Anterior cingulate cortex (tissue), 58 donors: ENCODE measurements around the gene OSBPL10.

Experiments
- DNase-seq, 58 donors: peaks; one replicate each; lab custom pipeline; 2025; lab: John Stamatoyannopoulos, UW

OSBPL10 gene

DNA sequence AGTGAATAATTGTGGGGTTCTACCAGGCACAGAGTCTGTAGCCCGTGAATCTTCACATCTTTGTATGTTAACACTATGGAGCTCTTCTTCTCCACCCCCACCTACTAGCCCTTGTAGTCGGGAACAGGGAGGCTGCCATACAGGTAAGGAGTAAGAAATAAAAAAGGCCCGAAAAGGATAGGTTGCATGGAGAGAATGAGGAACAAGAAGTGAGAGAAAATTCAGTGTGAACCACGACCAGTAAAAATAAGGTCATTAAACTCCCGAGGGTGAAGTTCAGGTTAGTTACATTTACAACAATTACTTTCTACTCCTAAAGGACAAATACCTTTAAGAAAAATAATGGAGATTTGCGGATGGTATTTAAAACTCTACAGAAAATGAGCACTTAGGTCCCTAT is 53.3 kb downstream of the OSBPL10 start:
- no peak for DNase-seq

- DNase-seq: no peak
These were observed 54.5 kb downstream of the OSBPL10 start for GRCh38 chr3:31926543-31926942.

DNA sequence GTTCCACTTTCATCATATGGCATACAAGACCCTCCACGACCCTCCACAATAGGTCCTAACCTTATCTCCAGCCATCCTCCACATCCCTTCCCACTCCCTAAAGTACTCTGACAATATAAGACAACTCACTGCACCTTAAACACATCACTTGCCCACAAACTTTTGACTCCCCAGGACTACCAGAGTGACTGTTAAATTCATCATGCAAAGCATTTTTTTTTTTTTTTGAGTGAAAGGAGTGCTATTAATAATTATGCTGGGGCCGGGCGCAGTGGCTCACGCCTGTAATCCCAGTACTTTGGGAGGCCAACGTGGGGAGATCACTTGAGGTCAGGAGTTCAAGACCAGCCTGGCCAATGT is 55.8 kb downstream of the OSBPL10 start:
- DNase-seq: no peak

DNA sequence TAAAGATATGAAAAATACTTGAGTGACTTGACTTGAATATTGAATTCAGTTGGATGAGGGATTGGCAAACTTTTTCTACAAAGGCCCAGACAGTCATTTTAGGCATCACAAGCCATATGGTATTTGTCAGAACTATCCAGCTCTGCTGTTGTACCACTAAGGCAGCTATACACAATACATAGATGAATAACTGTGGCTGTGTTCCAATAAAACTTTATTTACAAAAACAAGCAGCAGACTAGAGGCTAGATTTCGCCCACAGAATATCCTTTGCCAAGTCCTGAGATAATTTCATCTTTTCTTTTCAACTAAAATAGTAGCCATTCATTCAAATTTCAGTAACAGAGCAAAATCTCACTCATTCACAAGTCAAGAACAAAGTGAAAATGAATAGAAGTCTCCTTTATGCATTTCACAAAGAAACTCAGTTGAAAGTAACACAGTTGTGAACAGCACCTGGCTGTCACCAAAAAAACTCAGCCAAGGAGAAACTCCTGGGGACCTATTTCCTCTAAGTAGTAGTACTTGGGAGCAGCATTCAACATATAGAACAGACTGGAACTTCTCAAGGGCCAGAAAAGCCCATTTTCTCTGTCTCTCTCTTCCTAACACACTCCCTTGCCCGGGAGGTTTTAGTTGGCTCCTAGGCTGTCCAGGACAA is 56.3 kb downstream of the OSBPL10 start:
- no peak for DNase-seq

GRCh38 chr3:31922962-31923361 is 58.1 kb downstream of the OSBPL10 start:
- no peak for DNase-seq

- no peak for DNase-seq
These were observed 59.2 kb downstream of the OSBPL10 start for GRCh38 chr3:31921837-31922236.

DNA sequence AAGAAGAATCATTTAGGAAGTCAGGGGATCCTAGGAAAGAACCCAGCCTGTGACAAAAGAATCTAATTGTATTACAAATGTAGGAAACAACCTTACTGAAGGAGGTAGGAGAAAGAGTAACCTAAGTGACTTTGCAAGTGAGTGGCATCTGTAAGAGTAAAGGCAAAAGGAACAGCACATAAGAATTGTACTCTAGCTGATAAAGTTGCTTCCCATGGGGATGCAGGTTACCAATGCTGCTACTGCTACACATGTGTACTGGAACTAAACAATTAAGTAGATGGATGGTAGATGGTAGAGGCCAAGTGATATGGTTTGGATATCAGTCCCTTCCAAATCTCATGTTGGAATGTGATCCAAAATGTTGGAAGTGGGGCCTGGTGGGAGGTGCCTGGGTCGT is 60.8 kb downstream of the OSBPL10 start:
- no peak for DNase-seq

DNA sequence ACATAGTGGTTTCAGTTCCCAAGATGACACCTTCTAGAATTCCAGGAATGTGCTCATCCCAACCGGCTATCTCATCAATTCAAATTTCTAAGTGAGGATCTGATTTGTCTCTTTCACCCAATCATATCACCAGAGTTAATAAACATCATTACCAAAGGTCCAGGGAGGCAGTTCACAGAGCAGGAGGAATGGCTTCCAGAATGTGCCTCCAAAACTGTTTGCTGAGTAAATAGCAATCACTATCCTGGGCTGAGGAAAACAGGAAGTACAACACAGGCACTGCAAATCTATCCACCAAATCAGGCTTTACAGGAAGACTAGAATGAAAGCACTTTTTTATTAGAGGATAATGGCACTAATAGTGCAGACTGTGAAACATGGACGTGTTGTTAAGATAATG is 61.5 kb downstream of the OSBPL10 start:
- DNase-seq: no peak

DNA sequence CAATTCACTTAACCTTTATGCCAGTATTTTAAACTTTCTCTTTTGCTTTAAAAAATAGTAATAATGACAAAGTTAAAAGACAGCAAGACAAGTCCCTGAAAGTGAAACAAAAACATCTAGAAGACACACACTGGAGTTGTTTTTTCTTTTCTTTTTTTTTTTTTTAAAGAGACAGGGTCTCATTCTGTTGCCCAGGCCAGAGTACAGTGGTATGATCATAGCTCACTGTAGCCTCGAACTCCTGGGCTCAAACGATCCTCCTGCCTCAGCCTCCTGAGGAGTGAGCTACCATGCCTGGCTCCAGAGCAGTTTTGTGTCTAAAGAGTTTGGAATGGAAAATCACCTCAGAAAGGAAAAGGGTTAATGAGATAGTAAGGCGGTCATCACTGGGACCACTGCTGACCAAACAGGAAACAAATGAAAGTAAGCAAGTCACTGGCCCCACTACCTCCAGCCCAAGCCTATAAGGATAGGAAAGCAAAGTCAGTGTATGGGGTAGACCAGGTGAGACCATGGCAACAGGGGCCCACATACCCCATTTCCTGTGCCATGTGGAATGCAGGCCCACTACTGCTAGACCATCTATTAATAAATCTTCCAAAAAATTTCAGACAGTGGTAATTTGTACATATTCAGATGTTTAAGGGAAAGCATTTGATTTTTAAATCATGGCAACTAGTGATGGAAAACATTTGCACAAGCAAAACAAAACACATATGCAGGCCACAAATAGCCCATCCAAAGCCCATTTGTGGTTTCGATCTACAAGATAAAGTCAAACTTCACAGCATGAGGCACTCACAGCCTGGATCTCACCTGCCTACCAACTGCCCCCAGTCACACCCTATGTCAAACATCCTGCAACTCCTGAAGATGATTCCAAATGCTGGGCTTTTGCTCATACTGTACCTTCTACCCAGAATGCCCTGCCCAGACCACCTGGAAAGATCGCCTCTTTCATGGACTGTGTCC is 62.6 kb downstream of the OSBPL10 start:
- DNase-seq: no peak

GRCh38 chr3:31917303-31918005 is 63.6 kb downstream of the OSBPL10 start:
- no peak for DNase-seq

DNA sequence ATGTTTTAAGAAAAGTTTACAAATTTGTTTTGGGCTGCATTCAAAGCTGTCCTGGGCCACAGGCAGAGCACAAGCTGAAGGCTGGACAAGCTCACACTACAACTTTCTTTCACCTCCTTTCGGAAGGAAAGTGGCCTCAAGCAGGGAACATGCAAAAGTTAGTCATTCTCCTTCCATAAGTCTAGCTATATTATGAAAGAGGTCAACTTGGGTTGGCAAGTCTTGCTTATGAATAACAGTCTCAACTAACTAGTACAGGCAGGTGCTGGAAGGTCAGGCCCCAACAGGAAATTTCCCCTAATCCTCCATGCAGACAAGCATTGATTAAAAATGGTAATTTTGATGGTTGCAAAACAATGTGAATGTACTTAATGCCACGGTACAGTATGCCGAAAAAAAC is 69.4 kb downstream of the OSBPL10 start:
- DNase-seq: no peak

DNA sequence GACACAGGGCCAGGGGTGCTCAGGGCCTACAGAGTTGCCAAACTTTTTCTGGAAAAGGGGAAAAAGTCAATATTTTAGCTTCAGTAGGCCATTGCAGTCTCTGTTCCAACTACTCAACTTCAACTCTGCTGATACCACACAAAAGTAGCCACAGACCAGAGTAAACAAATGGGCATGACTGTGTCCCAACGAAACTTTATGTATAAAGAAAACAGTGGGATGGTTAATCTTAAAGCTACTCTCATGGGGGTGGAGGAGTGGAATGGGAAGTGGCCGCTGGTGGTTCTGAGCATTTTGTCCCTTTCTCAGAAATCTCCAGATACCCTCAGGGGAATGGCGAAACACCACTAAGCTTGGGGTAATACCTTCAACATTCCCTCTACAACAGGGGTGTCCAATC is 69.9 kb downstream of the OSBPL10 start:
- no peak for DNase-seq

DNA sequence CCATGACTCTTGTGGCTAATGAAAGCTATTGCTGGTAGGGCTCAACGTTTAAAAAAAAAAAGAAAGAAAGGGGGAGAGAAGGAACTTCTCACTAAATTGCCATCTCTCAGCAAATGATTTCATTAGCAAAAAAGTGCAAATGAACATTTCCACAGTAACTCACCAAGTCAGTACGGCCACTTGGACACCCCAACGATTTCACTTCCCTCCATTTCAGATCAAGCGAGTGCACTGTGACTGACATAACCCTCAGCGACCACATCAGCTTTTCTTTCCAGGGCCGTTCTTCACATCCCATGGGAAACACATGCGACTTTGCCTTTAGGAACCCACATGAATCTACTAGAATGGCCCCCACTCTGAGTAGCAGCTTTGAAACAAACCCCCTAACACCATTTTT is 71.6 kb downstream of the OSBPL10 start:
- no peak for DNase-seq

DNA sequence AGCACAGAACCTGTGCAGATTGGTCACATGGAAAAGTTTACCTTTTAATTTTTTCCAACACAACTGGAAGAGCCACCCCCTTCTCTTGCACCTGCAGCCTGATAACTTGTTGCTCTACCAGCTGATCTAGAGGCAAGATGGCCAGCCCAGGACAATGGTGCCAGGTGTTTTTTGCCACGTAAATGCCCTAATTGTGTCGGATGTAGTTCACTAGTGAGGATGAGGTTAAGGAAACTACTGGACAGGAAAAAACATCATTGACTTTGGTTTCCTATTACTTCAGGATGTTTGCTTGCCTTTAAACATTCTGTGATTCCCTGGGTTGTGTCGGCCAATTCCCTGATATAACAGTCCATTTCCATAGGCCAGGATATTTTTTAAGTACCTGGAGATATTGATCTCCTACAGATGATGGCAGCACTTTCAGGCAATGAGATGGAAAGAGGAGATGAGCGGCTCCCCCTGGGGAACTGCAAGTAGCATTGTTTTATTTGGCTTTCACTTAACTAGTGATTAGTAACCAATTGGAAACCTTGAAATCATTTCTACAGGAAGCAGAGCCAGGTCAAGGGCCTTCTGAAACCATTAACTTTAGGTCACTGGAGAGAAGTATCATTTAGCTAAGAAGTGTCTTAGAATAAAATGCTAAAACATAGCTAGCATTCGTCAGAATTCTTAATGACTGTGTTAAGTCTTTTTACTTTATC is 72.5 kb downstream of the OSBPL10 start:
- no peak for DNase-seq

DNA sequence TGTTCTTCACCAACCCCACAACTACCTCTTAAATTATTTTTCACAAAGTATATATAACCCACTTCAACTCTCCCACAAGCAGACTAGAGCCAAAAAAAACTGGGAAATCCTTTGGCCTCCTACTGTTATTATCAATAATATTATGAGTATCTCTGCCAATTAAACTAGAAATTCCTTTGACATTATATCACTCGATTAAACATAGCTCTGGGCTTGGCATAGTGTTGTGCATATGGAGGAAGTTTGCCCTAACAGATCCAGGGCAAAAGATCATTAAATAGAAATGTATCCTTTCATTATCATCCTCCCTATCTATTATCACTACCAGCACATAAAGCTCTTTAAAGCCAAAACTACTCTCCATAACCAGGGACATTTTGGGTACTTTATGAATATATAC is 74.9 kb downstream of the OSBPL10 start:
- no peak for DNase-seq

- DNase-seq: no peak
These were observed 77.2 kb downstream of the OSBPL10 start for GRCh38 chr3:31903686-31904431.

DNA sequence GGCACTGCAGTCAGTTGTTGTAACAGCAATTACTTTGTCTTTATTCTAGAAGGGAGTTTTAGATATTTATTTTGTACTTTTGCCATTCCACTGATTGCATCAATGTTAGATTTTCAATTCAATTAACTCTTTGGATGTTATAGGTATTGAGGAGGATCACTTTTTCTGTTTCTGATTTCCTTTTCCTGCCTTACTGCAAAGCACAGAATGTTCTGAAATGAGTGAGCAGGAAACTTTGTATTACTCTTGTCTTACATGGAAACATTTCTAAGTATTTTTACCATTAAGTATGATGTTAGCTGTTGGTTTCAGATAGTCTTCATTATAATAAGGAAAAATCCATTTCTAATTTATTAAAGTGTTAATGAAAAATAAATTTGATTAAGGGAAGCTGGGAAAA is 80.5 kb downstream of the OSBPL10 start:
- DNase-seq: no peak

DNA sequence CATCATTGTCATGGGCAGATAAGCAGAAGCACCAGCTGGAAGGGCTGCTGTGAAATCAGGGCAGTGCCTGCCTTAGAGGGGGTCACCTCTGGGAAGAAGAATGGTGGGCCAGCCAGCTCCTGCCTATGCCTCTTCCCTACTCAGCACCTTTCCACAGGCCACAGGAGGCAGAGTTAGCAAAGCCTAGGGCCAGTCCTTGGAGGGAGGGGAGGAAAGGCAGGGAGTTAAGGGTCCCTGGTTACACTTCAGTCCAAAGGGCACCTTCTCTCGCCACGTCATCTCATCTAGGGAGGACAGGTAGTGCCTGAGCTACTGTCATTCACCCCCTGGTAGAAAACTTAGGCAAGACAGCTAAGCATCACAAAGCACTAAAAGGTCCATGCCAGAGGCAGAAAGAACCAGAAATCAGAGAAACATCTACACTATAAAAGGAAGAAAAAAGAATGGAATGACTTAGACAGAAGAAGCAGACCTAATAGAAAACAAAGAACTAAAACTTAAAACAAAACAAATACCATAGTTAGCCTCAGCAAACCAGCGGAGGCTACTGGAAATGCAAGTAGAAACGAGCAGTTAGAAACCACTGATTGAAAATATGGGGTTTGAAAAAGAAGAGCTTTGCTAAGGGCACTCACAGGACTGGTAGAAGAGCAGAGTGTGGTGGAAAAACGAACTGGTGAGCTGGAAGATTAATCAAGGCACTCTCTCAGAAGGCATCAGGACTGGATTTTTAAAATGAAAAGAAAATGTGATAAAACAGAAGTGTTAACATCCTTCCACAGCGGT is 84.2 kb downstream of the OSBPL10 start:
- no peak for DNase-seq

- DNase-seq: no peak
These were observed 85.0 kb downstream of the OSBPL10 start for GRCh38 chr3:31896026-31896425.
